Measurements from ENCODE around the gene PHIP.

- TF ChIP-seq EZH2 (IDR thresholded peaks at IDR 0.05; ENCODE audit: borderline replicate concordance, control insufficient read depth, low read depth, low read length) (no peak), SIX5 (IDR thresholded peaks at IDR 0.05; ENCODE audit: low read depth, low read length, severe bottlenecking) (no peak), HDGF (IDR thresholded peaks at IDR 0.05) (no peak), BCL11A (IDR thresholded peaks at IDR 0.05; ENCODE audit: low read depth, low read length) (no peak), NR2C2 (IDR thresholded peaks at IDR 0.05; ENCODE audit: borderline replicate concordance, control insufficient read depth, insufficient read length, low read depth) (no peak), SREBF1 (IDR thresholded peaks at IDR 0.05; ENCODE audit: low read length) (no peak), BRCA1 (IDR thresholded peaks at IDR 0.05; ENCODE audit: low read depth, low read length) (no peak), CREB1 (IDR thresholded peaks at IDR 0.05; ENCODE audit: low read depth) (no peak), JUND (IDR thresholded peaks at IDR 0.05; ENCODE audit: low read depth, low read length) (no peak), SMC3 (IDR thresholded peaks at IDR 0.05; ENCODE audit: borderline replicate concordance, low read length) (no peak), CEBPB (IDR thresholded peaks at IDR 0.05; ENCODE audit: borderline replicate concordance in 1 of 2, low read depth in 2 of 2, low read length in 2 of 2) (no peak)
These were observed 125.7 kb downstream of the PHIP start for GRCh38 chr6:78952362-78952761.

Data from GM12878 (cell line).